Measurements from ENCODE around the gene HNF4A.
"Not testable (repeated sequence)": the region's sequence is repeated elsewhere in the genome, so short reads cannot be mapped to it uniquely, and the experiment has no call there.

GRCh38 chr20:44345941-44346340 is 9.6 kb upstream of the HNF4A start:
- TF ChIP-seq, protein P1, sequence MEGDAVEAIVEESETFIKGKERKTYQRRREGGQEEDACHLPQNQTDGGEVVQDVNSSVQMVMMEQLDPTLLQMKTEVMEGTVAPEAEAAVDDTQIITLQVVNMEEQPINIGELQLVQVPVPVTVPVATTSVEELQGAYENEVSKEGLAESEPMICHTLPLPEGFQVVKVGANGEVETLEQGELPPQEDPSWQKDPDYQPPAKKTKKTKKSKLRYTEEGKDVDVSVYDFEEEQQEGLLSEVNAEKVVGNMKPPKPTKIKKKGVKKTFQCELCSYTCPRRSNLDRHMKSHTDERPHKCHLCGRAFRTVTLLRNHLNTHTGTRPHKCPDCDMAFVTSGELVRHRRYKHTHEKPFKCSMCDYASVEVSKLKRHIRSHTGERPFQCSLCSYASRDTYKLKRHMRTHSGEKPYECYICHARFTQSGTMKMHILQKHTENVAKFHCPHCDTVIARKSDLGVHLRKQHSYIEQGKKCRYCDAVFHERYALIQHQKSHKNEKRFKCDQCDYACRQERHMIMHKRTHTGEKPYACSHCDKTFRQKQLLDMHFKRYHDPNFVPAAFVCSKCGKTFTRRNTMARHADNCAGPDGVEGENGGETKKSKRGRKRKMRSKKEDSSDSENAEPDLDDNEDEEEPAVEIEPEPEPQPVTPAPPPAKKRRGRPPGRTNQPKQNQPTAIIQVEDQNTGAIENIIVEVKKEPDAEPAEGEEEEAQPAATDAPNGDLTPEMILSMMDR (conservative IDR thresholded peaks at IDR 0.05), result not testable (repeated sequence)
- not testable (repeated sequence) for TF ChIP-seq EZH2 (IDR thresholded peaks at IDR 0.05; ENCODE audit: low read depth)

Data from PC-9 (cell line).